Muscle layer of duodenum (tissue), 2 donors: ENCODE measurements around the gene DNM1L.
"Not testable (repeated sequence)": the region's sequence is repeated elsewhere in the genome, so short reads cannot be mapped to it uniquely, and the experiment has no call there.

Source experiments
- H3K27ac ChIP-seq: one replicate; pipeline ENCODE4 v1.7.0; 2013; ENCODE audit warnings: mild to moderate bottlenecking, low read length
- H3K27me3 ChIP-seq: one replicate; pipeline ENCODE4 v1.7.0; 2013; ENCODE audit warnings: low read depth, mild to moderate bottlenecking, control low read depth, low read length
- H3K36me3 ChIP-seq, 2 donors: one replicate each; pipeline ENCODE4 v1.7.0; 2013; ENCODE audit warnings: low read length in 2 of 2, control low read depth in 1 of 2, mild to moderate bottlenecking in 1 of 2; ENCODE audit not compliant: insufficient read depth in 2 of 2, control insufficient read depth in 1 of 2
- H3K4me1 ChIP-seq, 2 donors: one replicate each; pipeline ENCODE4 v1.7.0; 2013; ENCODE audit warnings: low read length in 2 of 2, mild to moderate bottlenecking in 2 of 2, control low read depth in 1 of 2, moderate library complexity in 1 of 2; ENCODE audit not compliant: insufficient read depth in 2 of 2, control insufficient read depth in 1 of 2
- H3K4me3 ChIP-seq, 2 donors: one replicate each; pipeline ENCODE4 v1.7.0; 2013; ENCODE audit warnings: low read length in 2 of 2, low read depth in 1 of 2, mild to moderate bottlenecking in 1 of 2
- H3K9me3 ChIP-seq, 2 donors: one replicate each; pipeline ENCODE4 v1.7.0; 2013; ENCODE audit warnings: low read length in 2 of 2, control low read depth in 1 of 2, mild to moderate bottlenecking in 1 of 2; ENCODE audit not compliant: control insufficient read depth in 1 of 2
- donor health status: healthy.

The DNM1L gene

GRCh38 chr12:32698285-32698684, 19.2 kb downstream of the DNM1L start:
- Histone ChIP-seq H3K4me3 (no peak overlapping the region), H3K9me3 (no peaks in the 10 kb centered on the region), H3K27me3 (no peaks in the 10 kb centered on the region), H3K27ac (no peak overlapping the region), H3K4me1 (peaks cover 0 to 3% of the 10 kb centered on the region in 2 donors), H3K36me3 (peaks cover 0 to 7% of the 10 kb centered on the region in 2 donors)

- H3K36me3 ChIP-seq, H3K4me3 ChIP-seq, H3K27ac ChIP-seq, H3K9me3 ChIP-seq, H3K27me3 ChIP-seq, H3K4me1 ChIP-seq: not testable (repeated sequence)
These were observed 20.3 kb downstream of the DNM1L start for GRCh38 chr12:32699437-32699836.

GRCh38 chr12:32702473-32702872, 23.4 kb downstream of the DNM1L start:
- Histone ChIP-seq H3K27ac (no peak overlapping the region), H3K36me3 (peaks cover 0 to 4% of the 10 kb centered on the region in 2 donors), H3K4me1 (peaks cover 0 to 5% of the 10 kb centered on the region in 2 donors), H3K9me3 (no peaks in the 10 kb centered on the region), H3K27me3 (no peaks in the 10 kb centered on the region), H3K4me3 (no peak overlapping the region)

- no peak overlapping the region for H3K4me3 ChIP-seq
- H3K4me1 ChIP-seq: peaks cover 0 to 5% of the 10 kb centered on the region in 2 donors
- no peaks in the 10 kb centered on the region for H3K27me3 ChIP-seq
- H3K9me3 ChIP-seq: no peaks in the 10 kb centered on the region
- H3K27ac ChIP-seq: no peak overlapping the region
- peaks cover 0 to 4% of the 10 kb centered on the region in 2 donors for H3K36me3 ChIP-seq
These were observed 23.8 kb downstream of the DNM1L start for GRCh38 chr12:32702946-32703345.

GRCh38 chr12:32705783-32706182, 26.7 kb downstream of the DNM1L start:
- Histone ChIP-seq H3K27me3 (no peaks in the 10 kb centered on the region), H3K4me1 (peaks cover 0 to 5% of the 10 kb centered on the region in 2 donors), H3K27ac (no peak overlapping the region), H3K36me3 (peaks cover 0 to 4% of the 10 kb centered on the region in 2 donors), H3K9me3 (no peaks in the 10 kb centered on the region), H3K4me3 (no peak overlapping the region)

- Histone ChIP-seq H3K36me3 (peaks cover 4 to 7% of the 10 kb centered on the region in 2 donors), H3K9me3 (no peaks in the 10 kb centered on the region), H3K27ac (no peak overlapping the region), H3K4me3 (no peak overlapping the region), H3K27me3 (no peaks in the 10 kb centered on the region), H3K4me1 (peaks cover 0 to 5% of the 10 kb centered on the region in 2 donors)
These were observed 27.4 kb downstream of the DNM1L start for GRCh38 chr12:32706335-32707024.

GRCh38 chr12:32708926-32709325, 29.8 kb downstream of the DNM1L start:
- Histone ChIP-seq H3K9me3 (no peaks in the 10 kb centered on the region), H3K27ac (no peak overlapping the region), H3K4me1 (no peaks in the 10 kb centered on the region), H3K27me3 (no peaks in the 10 kb centered on the region), H3K4me3 (no peak overlapping the region), H3K36me3 (peaks cover 14 to 26% of the 10 kb centered on the region in 2 donors)

- no peaks in the 10 kb centered on the region for H3K27me3 ChIP-seq
- H3K36me3 ChIP-seq: peaks cover 15 to 34% of the 10 kb centered on the region in 2 donors
- no peaks in the 10 kb centered on the region for H3K9me3 ChIP-seq
- no peaks in the 10 kb centered on the region for H3K4me1 ChIP-seq
- no peak overlapping the region for H3K27ac ChIP-seq
- no peak overlapping the region for H3K4me3 ChIP-seq
These were observed 35.7 kb downstream of the DNM1L start for GRCh38 chr12:32714772-32715171.

- H3K27ac ChIP-seq: no peak overlapping the region
- no peaks in the 10 kb centered on the region for H3K9me3 ChIP-seq
- no peaks in the 10 kb centered on the region for H3K27me3 ChIP-seq
- H3K4me1 ChIP-seq: no peaks in the 10 kb centered on the region
- H3K36me3 ChIP-seq: peaks cover 19 to 29% of the 10 kb centered on the region in 2 donors
- H3K4me3 ChIP-seq: no peak overlapping the region
These were observed 39.8 kb downstream of the DNM1L start for GRCh38 chr12:32718926-32719325.

GRCh38 chr12:32725308-32725707, 46.2 kb downstream of the DNM1L start:
- H3K36me3 ChIP-seq: peaks cover 28 to 47% of the 10 kb centered on the region in 2 donors
- H3K27ac ChIP-seq: not testable (repeated sequence)

GRCh38 chr12:32726286-32726685, 47.2 kb downstream of the DNM1L start:
- Histone ChIP-seq H3K36me3 (peaks cover 34 to 45% of the 10 kb centered on the region in 2 donors), H3K4me3 (no peak overlapping the region), H3K27me3 (no peaks in the 10 kb centered on the region), H3K9me3 (no peaks in the 10 kb centered on the region), H3K27ac (no peak overlapping the region), H3K4me1 (no peaks in the 10 kb centered on the region)

More at GRCh38 chr12:32725308-32725707, 46.2 kb downstream of the DNM1L start:
- not testable (repeated sequence) for H3K27me3 ChIP-seq, H3K9me3 ChIP-seq, H3K4me3 ChIP-seq, H3K4me1 ChIP-seq

- H3K4me1 ChIP-seq: no peaks in the 10 kb centered on the region
- H3K27ac ChIP-seq: no peak overlapping the region
- no peaks in the 10 kb centered on the region for H3K27me3 ChIP-seq
- no peaks in the 10 kb centered on the region for H3K9me3 ChIP-seq
- peaks cover 33 to 46% of the 10 kb centered on the region in 2 donors for H3K36me3 ChIP-seq
- no peak overlapping the region for H3K4me3 ChIP-seq
These were observed 48.1 kb downstream of the DNM1L start for GRCh38 chr12:32727237-32727636.
